Fibroblast of skin of left quadriceps (primary cell): ENCODE data around the gene SOX5.
"Not testable (repeated sequence)": the region's sequence is repeated elsewhere in the genome, so short reads cannot be mapped to it uniquely, and the experiment has no call there.

ENCODE experiments used
- DNase-seq, 2 experiments: peaks; one replicate each; pipeline ENCODE4 v3.0.0-alpha.2; 2013; ENCODE audit warnings: low read depth in 2 of 2

SOX5 gene

GRCh38 chr12:23757541-23757962, 191.9 kb downstream of the SOX5 start:
- DNase-seq = no peak

- no peak for DNase-seq
These were observed 193.1 kb downstream of the SOX5 start for GRCh38 chr12:23756416-23756815.

GRCh38 chr12:23753628-23754365, 195.7 kb downstream of the SOX5 start:
- no peak for DNase-seq

GRCh38 chr12:23752245-23752644, 197.2 kb downstream of the SOX5 start:
- DNase-seq = no peak

- DNase-seq = no peak
These were observed 197.8 kb downstream of the SOX5 start for GRCh38 chr12:23751641-23752040.

GRCh38 chr12:23750923-23751322, 198.5 kb downstream of the SOX5 start:
- DNase-seq = no peak

GRCh38 chr12:23744696-23745095, 204.8 kb downstream of the SOX5 start:
- no peak for DNase-seq

- DNase-seq = no peak
These were observed 206.9 kb downstream of the SOX5 start for GRCh38 chr12:23742574-23742973.

- no peak for DNase-seq
These were observed 218.0 kb downstream of the SOX5 start for GRCh38 chr12:23731493-23731892.

GRCh38 chr12:23731035-23731434, 218.4 kb downstream of the SOX5 start:
- DNase-seq = no peak

- DNase-seq = no peak
These were observed 220.1 kb downstream of the SOX5 start for GRCh38 chr12:23729359-23729758.

- DNase-seq = no peak
These were observed 222.8 kb downstream of the SOX5 start for GRCh38 chr12:23726646-23727045.

GRCh38 chr12:23722655-23723054, 226.8 kb downstream of the SOX5 start:
- DNase-seq = no peak

GRCh38 chr12:23721268-23721667, 228.2 kb downstream of the SOX5 start:
- no peak for DNase-seq

GRCh38 chr12:23719493-23719892, 230.0 kb downstream of the SOX5 start:
- DNase-seq = no peak

- DNase-seq = not testable (repeated sequence)
These were observed 239.1 kb downstream of the SOX5 start for GRCh38 chr12:23710361-23710760.

- DNase-seq = no peak
These were observed 241.2 kb downstream of the SOX5 start for GRCh38 chr12:23708185-23708837.

- DNase-seq = no peak
These were observed 242.2 kb downstream of the SOX5 start for GRCh38 chr12:23707270-23707669.

- no peak for DNase-seq
These were observed 244.2 kb downstream of the SOX5 start for GRCh38 chr12:23704992-23705943.

- DNase-seq = no peak
These were observed 246.4 kb downstream of the SOX5 start for GRCh38 chr12:23703051-23703450.

- no peak for DNase-seq
These were observed 250.4 kb downstream of the SOX5 start for GRCh38 chr12:23699031-23699430.

GRCh38 chr12:23694920-23695319, 254.6 kb downstream of the SOX5 start:
- no peak for DNase-seq
